Measurements from ENCODE around the gene SLC27A5. TPM values are rescaled to one million over a fixed set of nuclear protein-coding genes. Genes with fewer than 3 reads are reported as not detected.
A peak's percentile ranks its signal among the peaks of the same experiment; 100 is the strongest.

The SLC27A5 gene
- total RNA-seq, 8 experiments from 2014 or later = 11.0 to 26.3 (median 20.2) TPM

DNA sequence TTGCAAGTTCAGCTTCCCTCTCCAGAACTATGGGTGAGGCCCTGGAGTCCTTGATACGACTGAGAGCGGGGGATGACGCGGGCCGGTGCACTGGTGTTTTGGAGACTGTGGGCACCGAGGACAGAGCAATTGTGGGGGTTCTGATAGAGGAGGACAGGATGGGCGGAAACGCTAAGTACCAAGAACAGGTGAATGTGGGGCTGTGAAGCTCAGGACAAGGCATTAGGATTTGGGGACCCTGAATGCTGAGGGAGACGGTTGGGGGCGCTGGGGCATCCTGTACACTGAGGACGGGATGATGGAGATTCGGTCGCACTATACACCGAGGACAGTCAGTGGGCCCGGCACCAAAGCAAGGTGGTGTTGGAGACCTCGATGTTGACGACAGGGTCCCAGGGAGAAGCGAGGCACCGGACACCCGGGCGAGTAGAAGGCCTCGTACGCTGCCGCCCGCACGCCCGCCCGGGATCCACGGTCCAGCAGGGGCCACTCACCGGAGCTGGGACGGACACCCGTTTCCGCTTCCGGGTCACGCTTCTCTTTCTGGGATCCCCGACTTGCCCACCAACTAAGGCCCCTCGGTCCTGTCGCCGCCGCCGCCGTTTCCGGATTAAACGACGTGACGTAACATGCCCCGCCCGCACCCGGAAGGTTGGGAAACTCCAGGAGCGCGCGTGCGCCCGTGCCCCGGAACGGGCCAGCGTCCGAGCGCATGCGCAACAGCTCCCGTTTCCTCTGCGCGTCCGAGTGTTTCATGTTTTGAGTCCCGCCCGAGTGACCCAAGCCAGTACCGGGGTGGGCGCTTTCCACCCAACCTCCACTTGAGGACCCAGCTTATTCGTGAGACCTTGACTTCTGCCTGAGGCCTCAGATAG is 42.9 kb upstream of the SLC27A5 start, which contains the start of gene CHMP2A:
Gene CHMP2A (minus strand): TSS at position 612 of the 875 bp plus-strand sequence. CDS start 893 bp downstream, outside the sequence.
- Histone ChIP-seq H3K4me1 (replicated peaks in 1 of 2) (peaks cover 19 to 22% of the 10 kb centered on the region in 2 donors), H3K4me3 (peak within 1 kb of the TSS; percentile 43 to 66 (median 53)), H3K27ac (peak within 1 kb of the TSS; percentile 88 to 96)
- in situ Hi-C loops (cut with MboI; ENCODE audit: low pct_unique_long_range_greater_than_20kb in 2 of 9, low sequenced_read_pairs in 9 of 9, unreplicated experiment in 9 of 9) = no loop called here
- ATAC-seq (replicated peaks in 6 of 8) = peak; percentile 36 to 56 (median 50)
- WGBS, 10 experiments = 0 to 5% (median 0%) methylated on average over 1 to 42 of the region's 69 CpGs; no CpG with 5 or more reads in 2 of the 10 experiments

DNA sequence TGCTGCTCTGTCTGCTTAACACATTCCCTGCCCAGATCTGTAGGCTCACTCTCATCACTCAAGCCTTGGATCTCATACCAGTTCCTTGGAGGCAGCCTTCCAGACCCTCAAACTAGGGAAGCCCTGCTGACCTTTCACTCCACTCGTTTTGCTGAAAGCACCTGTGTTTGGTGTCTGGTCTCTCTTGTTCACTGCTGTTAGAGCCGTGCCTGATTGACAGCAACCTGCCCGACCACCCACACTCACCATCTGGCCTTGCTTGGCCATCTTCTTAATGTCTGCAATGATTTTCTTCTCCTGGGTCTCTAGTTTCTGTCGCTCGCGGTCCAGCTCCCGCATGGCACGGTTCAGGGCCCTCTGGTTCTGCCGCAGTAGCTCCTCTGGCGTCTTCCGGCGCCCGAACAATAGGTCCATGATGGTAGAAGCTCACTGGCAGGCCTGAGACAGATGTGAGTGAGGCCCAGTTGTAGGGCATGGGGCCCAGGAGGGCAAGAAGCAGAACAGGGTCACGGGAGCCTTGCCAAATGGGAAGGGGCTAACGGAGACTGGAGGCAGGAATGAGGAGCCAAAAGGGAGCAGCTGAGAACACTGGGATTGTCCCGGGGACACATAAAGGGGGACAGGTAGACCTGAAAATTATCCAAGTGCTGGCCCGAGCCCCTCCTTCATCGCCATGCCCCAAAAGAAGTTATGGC is 42.2 kb upstream of the SLC27A5 start:
- in situ Hi-C loops (cut with MboI; ENCODE audit: low pct_unique_long_range_greater_than_20kb in 2 of 9, low sequenced_read_pairs in 9 of 9, unreplicated experiment in 9 of 9) = no loop called here
- WGBS, 10 experiments = 0 to 60% (median 20%) methylated on average over 1 to 15 of the region's 18 CpGs; no CpG with 5 or more reads in 1 of the 10 experiments
- peak overlapping the region; percentile 43 to 66 (median 53) for H3K4me3 ChIP-seq
- ATAC-seq (replicated peaks in 6 of 8) = no peak
- H3K27ac ChIP-seq = peak overlapping the region; percentile 88 to 96
- H3K4me1 ChIP-seq (replicated peaks in 1 of 2) = peaks cover 19 to 21% of the 10 kb centered on the region in 2 donors

DNA sequence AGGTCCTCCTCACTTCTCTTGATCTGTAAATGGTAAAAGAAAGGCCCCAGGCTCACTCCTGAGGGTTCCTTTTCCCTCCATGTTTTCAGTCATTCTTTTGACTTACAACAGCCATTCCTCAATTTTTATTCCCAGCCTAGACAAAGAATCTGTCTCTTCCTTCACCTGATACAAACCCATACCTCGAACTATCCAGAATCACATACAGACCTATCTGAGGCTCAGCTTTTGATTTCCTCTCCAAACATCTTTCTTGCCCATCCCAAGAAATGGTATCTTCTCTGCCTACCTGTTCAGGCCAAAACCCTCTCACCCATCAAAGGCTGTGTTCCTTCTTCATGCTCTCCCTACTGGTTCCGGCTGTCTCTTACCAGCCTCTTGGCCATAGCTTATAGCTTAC is 40.9 kb upstream of the SLC27A5 start:
- no peak for ATAC-seq (replicated peaks in 6 of 8)
- Histone ChIP-seq H3K27ac (no peak overlapping the region), H3K4me3 (no peak overlapping the region), H3K4me1 (replicated peaks in 1 of 2) (peaks cover 19 to 21% of the 10 kb centered on the region in 2 donors)
- in situ Hi-C loops (cut with MboI; ENCODE audit: low pct_unique_long_range_greater_than_20kb in 2 of 9, low sequenced_read_pairs in 9 of 9, unreplicated experiment in 9 of 9) = no loop called here
- 80 to 100% (median 100%) methylated on average over 1 to 2 of the region's 2 CpGs; no CpG with 5 or more reads in 1 of the 10 experiments for WGBS, 10 experiments

- Histone ChIP-seq H3K4me1 (replicated peaks in 1 of 2) (peaks cover 19 to 21% of the 10 kb centered on the region in 2 donors), H3K4me3 (no peak overlapping the region), H3K27ac (no peak overlapping the region)
- 89 to 100% (median 96%) methylated on average over 1 to 6 of the region's 18 CpGs; no CpG with 5 or more reads in 2 of the 10 experiments for WGBS, 10 experiments
- in situ Hi-C loops (cut with MboI; ENCODE audit: low pct_unique_long_range_greater_than_20kb in 2 of 9, low sequenced_read_pairs in 9 of 9, unreplicated experiment in 9 of 9) = no loop called here
- ATAC-seq (replicated peaks in 6 of 8) = no peak
Observed at GRCh38 chr19:58551577-58552471, 40.0 kb upstream of the SLC27A5 start.

DNA sequence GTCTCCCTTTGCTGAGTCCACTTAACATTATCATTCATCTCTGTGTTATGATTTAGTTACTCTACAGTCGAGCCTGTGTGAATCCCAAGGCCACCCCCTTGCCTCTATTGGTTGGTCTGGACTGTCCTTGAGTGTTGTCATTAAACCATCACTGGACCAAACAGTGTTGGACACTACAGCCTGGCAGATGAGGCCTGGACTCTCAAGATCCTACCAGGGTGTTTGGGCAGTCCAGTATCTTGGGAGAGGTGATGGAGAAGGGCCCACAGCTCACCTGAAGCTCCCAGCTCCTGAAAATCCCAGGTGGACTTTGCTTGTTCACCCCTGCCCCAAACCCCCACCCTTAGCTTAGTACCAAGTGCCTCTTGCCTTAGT is 39.3 kb upstream of the SLC27A5 start:
- in situ Hi-C loops (cut with MboI; ENCODE audit: low pct_unique_long_range_greater_than_20kb in 2 of 9, low sequenced_read_pairs in 9 of 9, unreplicated experiment in 9 of 9) = no loop called here

GRCh38 chr19:58550362-58551122 is 38.8 kb upstream of the SLC27A5 start:
- in situ Hi-C loops (cut with MboI; ENCODE audit: low pct_unique_long_range_greater_than_20kb in 2 of 9, low sequenced_read_pairs in 9 of 9, unreplicated experiment in 9 of 9) = no loop called here
- Histone ChIP-seq H3K4me3 (no peak overlapping the region), H3K4me1 (replicated peaks in 1 of 2) (peaks cover 28 to 30% of the 10 kb centered on the region in 2 donors), H3K27ac (no peak overlapping the region)
- 94% methylated on average over 6 of the region's 13 CpGs; no CpG with 5 or more reads in 9 of the 10 experiments for WGBS, 10 experiments
- no peak for ATAC-seq (replicated peaks in 6 of 8)

More for the DNA sequence above, 39.3 kb upstream of the SLC27A5 start:
- H3K27ac ChIP-seq = no peak overlapping the region
- no peak for ATAC-seq (replicated peaks in 6 of 8)
- WGBS, 10 experiments = 60 to 100% methylated on average over 1 of the region's 1 CpG; no CpG with 5 or more reads in 8 of the 10 experiments
- H3K4me3 ChIP-seq = no peak overlapping the region
- H3K4me1 ChIP-seq (replicated peaks in 1 of 2) = peaks cover 25 to 28% of the 10 kb centered on the region in 2 donors

DNA sequence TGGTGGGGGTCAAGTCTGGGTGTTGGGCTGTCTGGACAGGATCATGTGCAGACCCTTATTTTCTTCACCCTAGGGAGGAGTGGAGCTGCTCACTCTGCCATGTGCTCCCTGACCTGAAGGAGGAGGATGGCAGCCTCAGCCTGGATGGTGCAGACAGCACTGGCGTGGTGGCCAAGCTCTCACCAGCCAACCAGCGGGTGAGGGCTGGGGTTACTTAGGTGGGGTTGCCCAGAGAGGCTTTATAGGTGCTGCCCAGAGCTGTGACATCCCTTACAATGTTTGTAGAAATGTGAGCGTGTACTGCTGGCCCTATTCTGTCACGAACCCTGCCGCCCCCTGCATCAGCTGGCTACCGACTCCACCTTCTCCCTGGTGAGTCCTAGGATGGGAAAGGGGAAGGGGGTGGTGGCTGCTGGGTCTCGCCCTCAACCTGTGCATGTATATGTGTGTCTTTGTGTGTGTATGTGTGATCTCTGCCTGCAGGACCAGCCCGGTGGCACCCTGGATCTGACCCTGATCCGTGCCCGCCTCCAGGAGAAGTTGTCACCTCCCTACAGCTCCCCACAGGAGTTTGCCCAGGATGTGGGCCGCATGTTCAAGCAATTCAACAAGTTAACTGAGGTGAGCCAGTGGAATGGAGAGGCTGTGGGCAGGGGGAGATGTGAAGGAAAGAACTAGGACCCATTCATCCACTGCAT is 38.0 kb upstream of the SLC27A5 start:
- in situ Hi-C loops (cut with MboI; ENCODE audit: low pct_unique_long_range_greater_than_20kb in 2 of 9, low sequenced_read_pairs in 9 of 9, unreplicated experiment in 9 of 9) = no loop called here
- Histone ChIP-seq H3K27ac (no peak overlapping the region), H3K4me3 (no peak overlapping the region), H3K4me1 (replicated peaks in 1 of 2) (peaks cover 26% of the 10 kb centered on the region in 2 donors)
- peak in 2 of 8 experiments; percentile 2 to 5 for ATAC-seq (replicated peaks in 6 of 8)
- 67 to 100% (median 100%) methylated on average over 1 to 3 of the region's 11 CpGs; no CpG with 5 or more reads in 6 of the 10 experiments for WGBS, 10 experiments

GRCh38 chr19:58548859-58549663 is 37.3 kb upstream of the SLC27A5 start:
- in situ Hi-C loops (cut with MboI; ENCODE audit: low pct_unique_long_range_greater_than_20kb in 2 of 9, low sequenced_read_pairs in 9 of 9, unreplicated experiment in 9 of 9) = no loop called here
- ATAC-seq (replicated peaks in 6 of 8) = no peak
- WGBS, 10 experiments = 60 to 100% (median 95%) methylated on average over 1 to 6 of the region's 20 CpGs; no CpG with 5 or more reads in 7 of the 10 experiments
- H3K27ac ChIP-seq = no peak overlapping the region
- peaks cover 24 to 25% of the 10 kb centered on the region in 2 donors for H3K4me1 ChIP-seq (replicated peaks in 1 of 2)
- H3K4me3 ChIP-seq = no peak overlapping the region

DNA sequence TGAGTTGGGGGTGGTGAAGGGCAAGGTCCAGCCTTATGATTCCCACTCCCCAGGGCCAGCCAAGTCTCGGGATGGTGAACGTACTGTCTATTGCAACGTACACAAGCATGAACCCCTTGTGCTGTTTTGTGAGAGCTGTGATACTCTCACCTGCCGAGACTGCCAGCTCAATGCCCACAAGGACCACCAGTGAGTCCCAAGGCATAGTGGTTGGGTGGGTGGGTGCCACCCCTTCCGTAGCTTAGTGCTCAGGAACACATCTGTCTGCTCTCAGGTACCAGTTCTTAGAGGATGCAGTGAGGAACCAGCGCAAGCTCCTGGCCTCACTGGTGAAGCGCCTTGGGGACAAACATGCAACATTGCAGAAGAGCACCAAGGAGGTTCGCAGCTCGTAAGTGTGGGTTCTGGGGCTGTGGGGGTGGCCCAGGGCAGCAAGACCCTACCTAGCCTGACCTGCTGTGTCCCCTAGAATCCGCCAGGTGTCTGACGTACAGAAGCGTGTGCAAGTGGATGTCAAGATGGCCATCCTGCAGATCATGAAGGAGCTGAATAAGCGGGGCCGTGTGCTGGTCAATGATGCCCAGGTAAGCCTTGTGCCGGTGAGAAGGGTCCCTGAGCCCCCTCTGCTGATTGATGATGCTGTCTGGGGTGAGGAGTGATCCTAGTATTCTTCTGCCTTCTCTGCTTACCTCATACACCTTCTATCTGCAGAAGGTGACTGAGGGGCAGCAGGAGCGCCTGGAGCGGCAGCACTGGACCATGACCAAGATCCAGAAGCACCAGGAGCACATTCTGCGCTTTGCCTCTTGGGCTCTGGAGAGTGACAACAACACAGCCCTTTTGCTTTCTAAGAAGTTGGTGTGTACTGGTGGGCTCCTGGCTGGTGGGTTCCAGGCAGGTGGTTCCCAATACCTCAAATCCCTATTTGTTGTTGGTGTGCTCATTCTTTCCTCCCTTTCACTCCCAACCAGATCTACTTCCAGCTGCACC is 35.8 kb upstream of the SLC27A5 start:
- Histone ChIP-seq H3K27ac (no peak overlapping the region), H3K4me3 (no peak overlapping the region), H3K4me1 (replicated peaks in 1 of 2) (peaks cover 10 to 15% of the 10 kb centered on the region in 2 donors)
- 84 to 100% (median 90%) methylated on average over 3 to 11 of the region's 18 CpGs; no CpG with 5 or more reads in 4 of the 10 experiments for WGBS, 10 experiments
- ATAC-seq (replicated peaks in 6 of 8) = no peak
- in situ Hi-C loops (cut with MboI; ENCODE audit: low pct_unique_long_range_greater_than_20kb in 2 of 9, low sequenced_read_pairs in 9 of 9, unreplicated experiment in 9 of 9) = no loop called here

DNA sequence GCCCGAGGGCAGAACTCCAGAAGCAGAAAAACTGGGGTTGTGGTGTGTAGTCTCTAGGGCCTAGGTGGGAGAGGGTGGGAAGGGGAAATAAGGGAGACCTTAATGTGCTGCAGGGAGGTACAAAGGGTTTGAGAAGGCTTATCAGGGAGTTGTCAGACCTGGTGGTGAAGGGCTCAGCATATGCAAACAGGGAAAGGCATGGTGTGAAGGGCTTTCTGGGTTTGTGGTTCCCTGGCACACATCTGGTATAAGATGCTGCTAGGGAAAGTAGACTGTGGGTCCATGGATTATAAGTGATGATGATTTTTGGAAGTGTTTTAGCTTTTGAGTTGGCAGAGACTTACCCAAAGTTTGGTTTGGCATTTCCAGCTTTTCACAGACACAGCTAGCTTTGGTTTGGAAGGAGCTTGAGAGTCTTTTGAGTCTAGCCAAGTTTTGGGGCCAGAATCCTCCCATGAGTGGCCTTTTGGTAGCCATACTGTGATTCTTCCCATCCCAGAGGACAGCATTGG is 34.3 kb upstream of the SLC27A5 start:
- 13 to 29% (median 17%) methylated on average over 1 of the region's 1 CpG; no CpG with 5 or more reads in 7 of the 10 experiments for WGBS, 10 experiments
- Histone ChIP-seq H3K4me1 (replicated peaks in 1 of 2) (peaks cover 10 to 15% of the 10 kb centered on the region in 2 donors), H3K27ac (no peak overlapping the region), H3K4me3 (peak overlapping the region; percentile 66 to 96 (median 74))
- in situ Hi-C loops (cut with MboI; ENCODE audit: low pct_unique_long_range_greater_than_20kb in 2 of 9, low sequenced_read_pairs in 9 of 9, unreplicated experiment in 9 of 9) = no loop called here
- ATAC-seq (replicated peaks in 6 of 8) = no peak
